ENCODE results near the gene MACROD1. TPM values are rescaled to one million over a fixed set of nuclear protein-coding genes. Genes with fewer than 3 reads are reported as not detected.

The MACROD1 gene
- total and polyA plus RNA-seq, 2 of the 13 experiments (the other 11 are each of a cell fraction or from before 2014, with no cell fraction given), result 23.1 to 34.5 TPM

DNA sequence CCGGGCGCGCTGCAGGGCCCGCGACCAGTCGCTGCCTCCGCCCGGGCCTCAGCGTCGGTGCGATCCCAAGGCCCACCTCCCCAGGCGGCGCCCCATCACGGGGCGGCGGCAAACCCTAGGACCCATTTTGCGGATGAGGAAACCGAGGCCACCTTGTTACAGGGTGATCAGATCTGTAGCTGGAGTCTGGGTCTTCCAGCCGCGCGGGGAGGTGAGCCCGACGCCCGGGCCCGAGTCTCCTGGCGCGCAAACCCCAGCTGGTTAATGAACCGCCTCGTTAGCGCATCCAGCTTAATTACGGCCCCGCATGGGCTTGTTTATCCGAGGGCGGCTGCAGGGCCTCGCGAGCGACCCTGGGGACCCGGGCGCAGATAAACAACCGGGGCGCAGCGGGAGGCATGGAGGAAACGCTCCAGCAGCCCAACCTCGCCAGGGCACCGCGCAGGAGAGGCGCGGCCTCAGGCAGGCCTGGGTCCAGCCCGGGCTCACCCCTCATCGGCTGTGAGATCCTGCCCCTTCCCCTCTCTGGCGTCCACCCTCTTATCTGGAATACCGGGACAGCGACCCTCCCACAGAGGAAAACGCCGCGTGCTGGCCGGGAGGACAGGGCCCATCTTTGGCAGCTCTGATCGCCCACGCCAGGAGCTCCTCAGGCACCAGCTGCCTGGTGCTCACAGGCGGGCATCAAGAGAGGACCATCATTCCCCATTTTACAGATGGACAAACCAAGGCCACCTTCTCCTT, 165.0 kb downstream of the MACROD1 start:
- ChIA-PET POLR2A (no interaction called here), CTCF (ENCODE audit: low intra/inter-chr PET ratio, low total read pairs) (no interaction called here)
- Histone ChIP-seq H3K9ac (ENCODE audit: insufficient read depth, low read depth, low read length) (no peak overlapping the region), H3K27ac (ENCODE audit: extremely low read length, insufficient read depth, low read length) (no peak overlapping the region), H3K9me3 (ENCODE audit: low read length) (no peaks in the 10 kb centered on the region), H3K4me1 (ENCODE audit: insufficient read depth, low read length) (no peaks in the 10 kb centered on the region), H2AFZ (ENCODE audit: low read length) (no peak overlapping the region), H4K20me1 (ENCODE audit: insufficient read depth, low read length) (no peaks in the 10 kb centered on the region), H3K4me3 (replicated peaks in 1 of 3; ENCODE audit: insufficient read depth in 1 of 3, low read depth in 2 of 3, low read length in 3 of 3) (no peak overlapping the region), H3K4me2 (ENCODE audit: low read depth, low read length) (no peak overlapping the region), H3K27me3 (ENCODE audit: control insufficient read depth in 1 of 2, insufficient read depth in 2 of 2, low read length in 2 of 2) (no peaks in the 10 kb centered on the region), H3K79me2 (ENCODE audit: insufficient read depth, low read length) (no peaks in the 10 kb centered on the region), H3K36me3 (replicated peaks in 1 of 2; ENCODE audit: control insufficient read depth in 1 of 2, insufficient read depth in 2 of 2, low read length in 2 of 2) (peaks cover 8 to 20% of the 10 kb centered on the region in 2 experiments; a peak in 4 of 5 replicates)
- ATAC-seq (no peak), DNase-seq (ENCODE audit: low spot score) (no peak), FAIRE-seq (no peak)
- in situ Hi-C loops (cut with HindIII; ENCODE audit: extremely low pct_ligation_motif_present, low pct_unique_long_range_greater_than_20kb), result no loop called here
- no TSS peak for BruUV-seq (replicated peaks)
- TF ChIP-seq SAP130 (CRISPR knock-in tag; IDR thresholded peaks at IDR 0.05; ENCODE audit: low read depth) (no peak), ZNF629 (CRISPR knock-in tag; conservative IDR thresholded peaks at IDR 0.05) (peak; percentile 77), AGO2 (optimal IDR thresholded peaks at IDR 0.05; ENCODE audit: low read depth, low read length) (peak; percentile 92), POLR2G (IDR thresholded peaks at IDR 0.05; ENCODE audit: low read depth, low read length) (0 out of 2 replicates have a peak, but pooled peaks have one; percentile 31)
- intact Hi-C loops (cut with micrococcal nuclease; ENCODE audit: unreplicated experiment), result no loop called here
- WGBS (ENCODE audit: low lambda C conversion rate), result 98% methylated on average over 44 of the region's 60 CpGs

DNA sequence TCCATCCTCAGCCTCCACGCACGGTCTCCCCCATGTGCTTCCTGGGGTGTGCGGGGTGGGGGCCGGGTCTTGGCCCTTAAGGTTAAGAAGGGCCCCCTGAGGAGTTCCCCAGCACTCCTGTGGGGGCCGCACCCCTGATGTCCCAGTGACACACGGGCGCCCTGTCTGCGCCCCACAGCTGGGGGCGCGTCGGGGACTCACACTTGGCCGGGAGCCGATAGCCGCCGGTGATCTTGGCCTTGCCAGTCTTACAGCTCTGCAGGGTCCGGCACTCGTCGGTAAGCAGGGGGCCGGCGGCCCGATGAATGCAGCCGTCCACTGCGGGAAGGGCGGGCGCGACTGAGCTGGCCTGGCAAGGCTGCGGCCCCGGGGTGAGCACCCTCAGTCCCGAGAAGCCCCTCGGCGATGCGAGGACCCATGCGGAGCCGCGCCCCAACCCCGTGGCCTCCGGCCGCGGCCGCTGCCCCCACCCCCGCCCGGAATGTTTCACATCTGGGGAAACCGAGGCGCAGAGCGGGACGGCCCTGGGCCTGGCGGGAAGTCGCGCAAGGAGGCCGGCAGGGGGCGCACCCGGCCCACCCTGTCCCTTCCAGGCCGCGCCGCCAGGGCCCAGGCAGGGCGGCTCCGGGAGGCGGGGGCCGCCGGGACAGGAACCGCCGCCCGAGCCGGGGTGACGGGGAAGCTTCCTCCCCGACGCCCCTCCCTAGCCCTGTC, 165.7 kb downstream of the MACROD1 start:
- Histone ChIP-seq H3K27ac (ENCODE audit: extremely low read length, insufficient read depth, low read length) (no peak overlapping the region), H3K79me2 (ENCODE audit: insufficient read depth, low read length) (no peaks in the 10 kb centered on the region), H4K20me1 (ENCODE audit: insufficient read depth, low read length) (no peaks in the 10 kb centered on the region), H2AFZ (ENCODE audit: low read length) (no peak overlapping the region), H3K9me3 (ENCODE audit: low read length) (no peaks in the 10 kb centered on the region), H3K9ac (ENCODE audit: insufficient read depth, low read depth, low read length) (no peak overlapping the region), H3K36me3 (replicated peaks in 1 of 2; ENCODE audit: control insufficient read depth in 1 of 2, insufficient read depth in 2 of 2, low read length in 2 of 2) (peaks cover 8 to 27% of the 10 kb centered on the region in 2 experiments; a peak in 4 of 5 replicates), H3K27me3 (ENCODE audit: control insufficient read depth in 1 of 2, insufficient read depth in 2 of 2, low read length in 2 of 2) (no peaks in the 10 kb centered on the region), H3K4me1 (ENCODE audit: insufficient read depth, low read length) (no peaks in the 10 kb centered on the region), H3K4me2 (ENCODE audit: low read depth, low read length) (no peak overlapping the region), H3K4me3 (replicated peaks in 1 of 3; ENCODE audit: insufficient read depth in 1 of 3, low read depth in 2 of 3, low read length in 3 of 3) (no peak overlapping the region)
- CTCF ChIA-PET (ENCODE audit: low intra/inter-chr PET ratio, low total read pairs), result no interaction called here
- WGBS (ENCODE audit: low lambda C conversion rate), result 96% methylated on average over 15 of the region's 67 CpGs
- POLR2A ChIA-PET, result interaction anchor here (1.0 kb wide), 1 partner anchor 8 kb away, joined by 3 read pairs; no protein-coding TSS in a partner anchor
- TF ChIP-seq AGO2 (optimal IDR thresholded peaks at IDR 0.05; ENCODE audit: low read depth, low read length) (peak; percentile 40), AKAP8 (CRISPR knock-in tag; IDR thresholded peaks at IDR 0.05) (0 out of 2 replicates have a peak, but pooled peaks have one; percentile 26), PRPF4 (IDR thresholded peaks at IDR 0.05; ENCODE audit: low read depth, low read length, poor library complexity, severe bottlenecking) (no peak)
- no TSS peak for BruUV-seq (replicated peaks)
- intact Hi-C loops (cut with micrococcal nuclease; ENCODE audit: unreplicated experiment), result no loop called here
- in situ Hi-C loops (cut with HindIII; ENCODE audit: extremely low pct_ligation_motif_present, low pct_unique_long_range_greater_than_20kb), result no loop called here
- DNase-seq (ENCODE audit: low spot score), result no peak
- no peak for ATAC-seq
- no peak for FAIRE-seq

Measured in HepG2 (cell line).